HEK293 (cell line): ENCODE measurements around the gene IGSF21.

Experiments
- CTCF ChIP-seq: fragments of 450-650 bp; formaldehyde crosslinking; IDR thresholded peaks from 2 replicates; pipeline ENCODE4 v1.5.1; 2016; ENCODE audit warnings: missing biosample characterization, missing genetic modification characterization
- ZNF423 ChIP-seq: fragments of 450-650 bp; formaldehyde crosslinking; IDR thresholded peaks from 2 replicates; pipeline ENCODE4 v1.5.1; 2016; ENCODE audit warnings: missing biosample characterization, missing genetic modification characterization
- ZNF426 ChIP-seq: fragments of 450-650 bp; formaldehyde crosslinking; IDR thresholded peaks from 2 replicates; pipeline ENCODE4 v1.5.1; 2017; ENCODE audit warnings: missing biosample characterization, missing genetic modification characterization, mild to moderate bottlenecking, inconsistent platforms, moderate library complexity

- no peak for TF ChIP-seq CTCF (tag by site-specific recombination)
- no peak for TF ChIP-seq ZNF423
- no peak for TF ChIP-seq ZNF426 (tag by site-specific recombination)
Measured at GRCh38 chr1:18419845-18420184, 312.2 kb downstream of the IGSF21 start.
